GM23338 (cell line): ENCODE results near the gene CD6. TPM values are rescaled to one million over a fixed set of nuclear protein-coding genes. Genes with fewer than 3 reads are reported as not detected.

Experiments used
- ATAC-seq: fragments of 200-7000 bp; cut with Tn5 transposase; 3 replicates; pipeline ENCODE4 v1.9.1; 2020
- DNase-seq: peaks from one replicate; pipeline ENCODE4 v3.0.0-alpha.2; 2015; ENCODE audit warnings: low spot score
- H2AFZ ChIP-seq: fragments of 200-600 bp; sonication (generic); 2 replicates; pipeline ENCODE4 v1.8.0; 2016; ENCODE audit warnings: antibody characterized with exemption, mild to moderate bottlenecking, moderate library complexity
- H3F3A ChIP-seq: fragments of 200-600 bp; sonication (generic); replicated peaks from 2 replicates; pipeline ENCODE4 v1.8.0; 2017; ENCODE audit warnings: antibody characterized with exemption, mixed run types, low read depth
- H3K27ac ChIP-seq: fragments of 200-600 bp; sonication (generic); 2 replicates; pipeline ENCODE4 v1.6.1; 2016; ENCODE audit warnings: low read depth
- H3K27me3 ChIP-seq: fragments of 200-600 bp; sonication (generic); 2 replicates; pipeline ENCODE4 v1.8.0; 2016; ENCODE audit warnings: mild to moderate bottlenecking, mixed run types, moderate library complexity; ENCODE audit not compliant: insufficient read depth
- H3K36me3 ChIP-seq: fragments of 200-600 bp; sonication (generic); 2 replicates; pipeline ENCODE4 v1.8.0; 2016; ENCODE audit warnings: mild to moderate bottlenecking; ENCODE audit not compliant: insufficient read depth
- H3K4me1 ChIP-seq: fragments of 200-600 bp; sonication (generic); 2 replicates; pipeline ENCODE4 v1.8.0; 2016; ENCODE audit warnings: mild to moderate bottlenecking, moderate library complexity; ENCODE audit not compliant: insufficient read depth
- H3K4me2 ChIP-seq: fragments of 200-600 bp; sonication (generic); 2 replicates; pipeline ENCODE4 v1.7.1; 2017; ENCODE audit warnings: mixed run types
- H3K4me3 ChIP-seq: fragments of 200-600 bp; sonication (generic); 2 replicates; pipeline ENCODE4 v1.6.1; 2016; ENCODE audit warnings: mixed run types
- H3K79me2 ChIP-seq: fragments of 200-600 bp; sonication (generic); replicated peaks from 2 replicates; pipeline ENCODE4 v1.8.0; 2017; ENCODE audit warnings: mild to moderate bottlenecking; ENCODE audit not compliant: insufficient read depth
- H3K9me2 ChIP-seq: fragments of 200-600 bp; sonication (generic); 2 replicates; pipeline ENCODE4 v1.8.0; 2017; ENCODE audit not compliant: insufficient read depth
- H4K20me1 ChIP-seq: fragments of 200-600 bp; sonication (generic); replicated peaks from 2 replicates; pipeline ENCODE4 v1.8.0; 2017; ENCODE audit warnings: mild to moderate bottlenecking; ENCODE audit not compliant: insufficient read depth
- H3K27ac Mint-ChIP-seq: 2 replicates; pipeline ENCODE4 v1.8.0; 2020; ENCODE audit warnings: inconsistent platforms, mild to moderate bottlenecking, moderate library complexity, mixed read lengths
- H3K27me3 Mint-ChIP-seq: 3 replicates; pipeline ENCODE4 v1.8.0; 2022; ENCODE audit warnings: low read depth, mild to moderate bottlenecking, moderate library complexity, mixed read lengths, inconsistent platforms; ENCODE audit not compliant: insufficient read depth, poor library complexity
- H3K36me3 Mint-ChIP-seq: 3 replicates; pipeline ENCODE4 v1.8.0; 2021; ENCODE audit warnings: low read depth, mild to moderate bottlenecking, inconsistent platforms, moderate library complexity, mixed read lengths
- H3K4me1 Mint-ChIP-seq: 3 replicates; pipeline ENCODE4 v1.8.0; 2020; ENCODE audit warnings: mild to moderate bottlenecking, inconsistent platforms, mixed read lengths
- H3K4me3 Mint-ChIP-seq: 3 replicates; pipeline ENCODE4 v1.8.0; 2021; ENCODE audit warnings: moderate library complexity, mild to moderate bottlenecking, inconsistent platforms, mixed read lengths
- H3K9me3 Mint-ChIP-seq: 3 replicates; pipeline ENCODE4 v1.8.0; 2020; ENCODE audit warnings: moderate library complexity, mild to moderate bottlenecking, inconsistent platforms, mixed read lengths
- CREB1 ChIP-seq: fragments of 250-450 bp; sonication (Bioruptor Pico); IDR thresholded peaks from 2 replicates; pipeline ENCODE4 v1.5.0; 2020; ENCODE audit warnings: low read depth, mild to moderate bottlenecking, moderate library complexity
- NANOG ChIP-seq: IDR thresholded peaks from 2 replicates; pipeline ENCODE4 v1.6.1; 2016; ENCODE audit warnings: antibody characterized with exemption, borderline replicate concordance
- ZNF462 ChIP-seq: fragments of 250-450 bp; sonication (Bioruptor Pico); IDR thresholded peaks from 2 replicates; pipeline ENCODE4 v1.5.0; 2020; ENCODE audit warnings: mild to moderate bottlenecking, moderate library complexity
- polyA plus RNA-seq: library from polyadenylated mRNA; unstranded; fragments of >200 nt; fragmentation: Nextera tagmentation; extraction: Ambion mirVana; gene quantifications from 2 replicates; pipeline ENCODE4 v1.2.1, GENCODE V29; 2016
- total RNA-seq: library from RNA; depleted of rRNA; stranded (reverse); fragments of >200 nt; shearing (Covaris generic); gene quantifications from 2 replicates; pipeline ENCODE4 v1.2.3, GENCODE V29; 2014
- TF ChIP-seq, protein P1 (sequence below): IDR thresholded peaks from 2 replicates; pipeline ENCODE4 v1.6.1; 2016; ENCODE audit warnings: antibody characterized with exemption

Gene CD6
- total and polyA plus RNA-seq, 2 experiments from 2014 or later = 0.49 TPM; not detected in 1

- TF ChIP-seq ZNF462 (CRISPR knock-in tag) = no peak
- no peak for TF ChIP-seq NANOG
- TF ChIP-seq, protein P1, sequence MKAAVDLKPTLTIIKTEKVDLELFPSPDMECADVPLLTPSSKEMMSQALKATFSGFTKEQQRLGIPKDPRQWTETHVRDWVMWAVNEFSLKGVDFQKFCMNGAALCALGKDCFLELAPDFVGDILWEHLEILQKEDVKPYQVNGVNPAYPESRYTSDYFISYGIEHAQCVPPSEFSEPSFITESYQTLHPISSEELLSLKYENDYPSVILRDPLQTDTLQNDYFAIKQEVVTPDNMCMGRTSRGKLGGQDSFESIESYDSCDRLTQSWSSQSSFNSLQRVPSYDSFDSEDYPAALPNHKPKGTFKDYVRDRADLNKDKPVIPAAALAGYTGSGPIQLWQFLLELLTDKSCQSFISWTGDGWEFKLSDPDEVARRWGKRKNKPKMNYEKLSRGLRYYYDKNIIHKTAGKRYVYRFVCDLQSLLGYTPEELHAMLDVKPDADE = no peak
Observed at GRCh38 chr11:61055776-61056175, 84.3 kb downstream of the CD6 start (continued).

- Histone ChIP-seq H3K4me2 (no peak overlapping the region), H3K4me3 (no peak overlapping the region), H3K36me3 (no peaks in the 10 kb centered on the region), H3K79me2 (no peaks in the 10 kb centered on the region), H3K27me3 (no peaks in the 10 kb centered on the region), H3F3A (no peaks in the 10 kb centered on the region), H3K27ac (no peak overlapping the region), H3K9me2 (no peaks in the 10 kb centered on the region), H4K20me1 (no peaks in the 10 kb centered on the region), H2AFZ (no peak overlapping the region), H3K4me1 (no peaks in the 10 kb centered on the region)
- H3K9me3 Mint-ChIP-seq = no peaks in the 10 kb centered on the region
- ATAC-seq (peak; percentile 34; the same call in 2 of the 3 replicates), DNase-seq (peak; percentile 26)
- H3K4me3 Mint-ChIP-seq = no peak overlapping the region
- peaks cover 2% of the 10 kb centered on the region; the same call in 1 of the 3 replicates for H3K4me1 Mint-ChIP-seq
- no peak overlapping the region for H3K27ac Mint-ChIP-seq
- H3K36me3 Mint-ChIP-seq = no peaks in the 10 kb centered on the region
- peaks cover 6% of the 10 kb centered on the region for H3K27me3 Mint-ChIP-seq
- no peak for TF ChIP-seq ZNF462 (CRISPR knock-in tag)
- TF ChIP-seq CREB1 (CRISPR knock-in tag) = no peak
Observed at GRCh38 chr11:61056571-61056970, 85.1 kb downstream of the CD6 start.
